Umbilical cord (tissue), 2 donors: ENCODE measurements around the gene RALB. TPM values are rescaled to one million over a fixed set of nuclear protein-coding genes. Genes with fewer than 3 reads are reported as not detected.
"Not testable (repeated sequence)": the region's sequence is repeated elsewhere in the genome, so short reads cannot be mapped to it uniquely, and the experiment has no call there.

Source experiments
- DNase-seq: peaks from one replicate; pipeline ENCODE4 v3.0.0-alpha.2; 2015; ENCODE audit warnings: low spot score
- total RNA-seq: library from RNA; depleted of rRNA; stranded (reverse); fragments of >200 nt; gene quantifications from one replicate; pipeline ENCODE4 v1.2.3, GENCODE V29; 2014; ENCODE audit warnings: low replicate concordance; ENCODE audit not compliant: insufficient read depth

RALB gene
- total RNA-seq, 1 donor from 2014 or later, result 44.5 TPM

DNA sequence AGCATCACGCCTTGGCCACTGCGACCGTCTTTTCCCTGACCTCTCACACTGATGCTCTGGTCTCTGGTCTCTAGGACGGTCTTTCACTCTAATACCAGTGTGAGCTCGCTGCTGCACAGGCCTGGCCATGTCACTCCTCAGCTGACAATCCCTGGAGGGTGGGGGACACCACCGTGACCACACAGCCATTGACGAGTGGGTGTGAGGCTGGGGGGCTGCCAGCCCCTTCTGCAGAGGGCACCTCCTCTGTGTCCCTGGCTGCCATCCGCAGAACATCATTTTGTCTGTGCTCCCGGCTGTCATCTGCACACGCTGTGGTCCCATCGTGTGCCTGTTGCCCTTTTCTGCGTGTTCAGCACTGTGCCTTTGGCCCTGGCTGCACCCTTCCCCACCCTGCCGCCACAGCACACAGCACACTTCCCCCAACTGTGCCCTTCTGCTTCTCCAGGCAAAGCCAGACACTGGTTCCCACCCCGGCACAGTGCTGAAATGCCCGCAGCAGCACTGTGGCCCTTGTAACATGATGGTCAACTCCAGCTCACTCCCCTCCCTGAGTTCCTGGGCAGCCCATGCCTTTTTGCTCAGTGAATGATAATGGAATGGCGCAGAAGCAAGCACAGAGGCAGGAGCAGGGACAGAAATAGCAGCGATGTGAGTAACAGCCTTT is 62.8 kb downstream of the RALB start:
- no peak for DNase-seq

DNA sequence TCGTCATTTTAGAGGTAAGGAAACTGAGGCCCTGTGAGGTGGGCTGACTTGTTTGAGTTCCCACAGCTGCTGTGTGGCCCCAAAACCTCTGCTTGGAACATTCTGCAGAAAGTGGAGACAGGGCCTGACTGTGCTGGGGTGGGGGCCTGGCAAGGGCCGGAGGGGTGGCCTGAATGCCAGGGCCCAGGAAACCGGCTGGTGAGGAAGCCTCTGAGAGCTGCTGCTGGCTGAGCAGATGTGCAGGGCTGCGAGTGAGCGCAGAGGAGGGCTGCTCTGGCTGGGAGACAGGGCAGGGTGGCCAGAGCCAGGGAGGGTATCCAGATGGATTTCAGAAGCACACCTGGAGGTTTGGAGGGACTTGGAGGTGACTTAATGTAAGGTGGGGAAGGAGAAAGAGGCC is 63.4 kb downstream of the RALB start:
- DNase-seq, result no peak

DNA sequence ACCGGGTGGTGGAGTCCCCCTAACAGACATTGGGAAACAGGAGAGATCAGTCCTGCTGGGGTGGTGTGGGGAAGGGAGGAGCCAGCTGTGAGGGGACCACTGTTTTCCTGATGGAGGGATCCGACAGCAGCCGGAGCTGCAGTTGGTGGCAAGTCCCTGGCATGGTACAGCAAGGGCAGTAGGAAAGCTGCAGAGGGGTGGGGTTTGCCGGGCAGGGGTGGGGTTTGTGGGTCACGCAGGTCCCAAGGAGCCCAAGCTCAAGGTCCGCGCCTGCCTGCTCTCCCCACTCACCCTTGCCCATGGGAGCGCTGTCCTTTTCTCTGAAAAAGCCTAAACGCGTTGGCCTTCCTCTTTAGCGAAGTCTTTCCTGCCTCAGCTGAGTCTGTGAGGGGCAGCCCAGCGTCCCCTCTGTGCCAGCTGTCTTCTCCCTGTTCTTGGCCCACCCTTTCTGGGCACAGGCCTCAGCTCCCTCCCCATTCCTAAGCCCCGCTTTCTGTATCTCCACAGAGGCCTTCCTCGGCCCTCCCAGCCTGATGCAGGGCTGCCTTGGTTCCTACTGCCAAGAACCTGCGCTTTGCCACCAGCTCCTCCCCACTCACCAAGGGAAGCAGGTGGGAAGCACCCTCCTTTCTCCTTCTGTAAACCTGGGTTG is 64.0 kb downstream of the RALB start:
- no peak for DNase-seq

DNA sequence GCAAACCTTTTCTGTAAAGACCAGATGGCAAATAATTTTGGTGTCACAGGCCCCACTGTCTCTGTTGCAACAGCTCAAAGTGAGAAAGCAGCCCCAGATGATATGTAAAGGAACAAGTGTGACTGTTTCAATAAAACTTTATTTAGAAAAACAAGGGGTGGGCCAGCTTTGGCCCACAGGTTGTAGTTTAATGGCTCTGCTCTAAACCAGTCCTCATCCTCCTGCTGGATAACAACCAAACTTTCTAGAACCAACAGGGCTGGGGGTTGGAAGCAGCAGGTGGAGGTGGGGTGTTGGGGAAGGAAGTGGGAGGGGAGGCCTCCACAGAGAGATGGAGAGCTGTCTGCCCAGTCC is 64.5 kb downstream of the RALB start:
- DNase-seq, result no peak

- DNase-seq, result no peak
These were observed 65.3 kb downstream of the RALB start for GRCh38 chr2:120317916-120318315.

DNA sequence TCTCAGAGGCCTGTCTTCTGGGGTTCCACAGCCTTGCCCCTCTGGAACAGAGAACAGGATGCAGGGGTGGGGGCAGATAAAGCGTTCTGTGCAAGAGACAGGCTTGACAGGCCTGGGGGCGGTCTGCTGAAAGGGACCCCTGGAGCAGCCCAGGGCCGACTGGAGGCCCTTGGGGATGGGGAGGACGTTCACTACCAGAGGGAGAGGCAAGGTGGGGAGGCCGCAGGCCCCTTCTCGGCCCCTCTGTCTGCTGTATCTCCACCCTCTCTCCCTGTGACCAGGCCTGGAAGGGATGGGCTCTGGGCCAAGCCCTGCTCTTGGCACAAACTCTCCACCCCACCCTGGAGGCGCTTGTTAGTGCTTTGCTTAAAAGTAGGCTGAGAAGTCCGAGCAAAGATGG is 66.0 kb downstream of the RALB start:
- peak; percentile 82 for DNase-seq

DNA sequence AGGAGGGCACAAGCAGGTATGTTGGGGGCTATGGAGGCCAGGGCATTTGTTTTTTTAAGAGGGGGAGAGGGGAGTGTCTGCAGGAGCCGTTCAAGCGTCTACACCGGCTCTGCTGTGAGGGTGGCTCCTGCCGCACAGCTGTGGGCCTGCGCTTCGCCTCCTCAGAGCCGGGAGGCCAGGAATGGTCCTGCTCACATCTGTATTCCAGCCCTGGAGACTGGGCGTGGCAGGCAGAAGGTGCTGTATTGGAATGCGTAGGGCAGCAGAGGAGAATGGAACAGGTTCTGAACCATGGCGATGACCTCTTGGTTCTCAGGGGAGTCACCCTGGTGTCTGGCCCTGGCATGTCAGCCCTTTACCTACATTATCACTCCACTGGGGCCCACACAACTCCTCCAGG is 66.5 kb downstream of the RALB start:
- DNase-seq, result no peak

- DNase-seq, result no peak
These were observed 67.2 kb downstream of the RALB start for GRCh38 chr2:120319686-120320317.

GRCh38 chr2:120320318-120320851 is 67.7 kb downstream of the RALB start:
- peak; percentile 38 for DNase-seq

DNA sequence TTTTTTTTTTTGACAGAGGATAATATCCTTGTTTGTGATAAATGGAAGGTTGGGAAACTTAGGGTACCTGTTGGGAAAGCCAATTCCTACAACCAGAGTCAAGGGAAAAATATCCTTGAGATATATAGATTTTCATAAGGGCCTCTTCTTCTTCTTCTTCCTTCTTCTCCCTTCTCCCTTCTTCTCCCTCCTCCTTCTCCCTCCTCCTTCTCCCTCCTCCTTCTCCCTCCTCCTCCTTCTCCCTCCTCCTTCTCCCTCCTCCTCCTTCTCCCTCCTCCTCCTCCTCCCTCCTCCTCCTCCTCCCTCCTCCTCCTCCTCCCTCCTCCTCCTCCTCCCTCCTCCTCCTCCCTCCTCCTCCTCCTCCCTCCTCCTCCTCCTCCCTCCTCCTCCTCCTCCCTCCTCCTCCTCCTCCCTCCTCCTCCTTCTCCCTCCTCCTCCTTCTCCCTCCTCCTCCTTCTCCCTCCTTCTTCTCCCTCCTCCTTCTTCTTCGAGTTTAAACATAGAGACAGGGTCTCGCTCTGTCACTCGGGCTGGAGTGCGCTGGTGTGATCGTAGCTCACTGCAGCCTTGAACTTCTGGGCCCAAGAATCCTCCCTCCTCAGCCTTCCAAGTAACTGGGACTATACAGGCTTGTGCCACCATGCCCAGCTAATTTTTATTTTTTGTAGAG is 68.4 kb downstream of the RALB start:
- DNase-seq, result not testable (repeated sequence)

DNA sequence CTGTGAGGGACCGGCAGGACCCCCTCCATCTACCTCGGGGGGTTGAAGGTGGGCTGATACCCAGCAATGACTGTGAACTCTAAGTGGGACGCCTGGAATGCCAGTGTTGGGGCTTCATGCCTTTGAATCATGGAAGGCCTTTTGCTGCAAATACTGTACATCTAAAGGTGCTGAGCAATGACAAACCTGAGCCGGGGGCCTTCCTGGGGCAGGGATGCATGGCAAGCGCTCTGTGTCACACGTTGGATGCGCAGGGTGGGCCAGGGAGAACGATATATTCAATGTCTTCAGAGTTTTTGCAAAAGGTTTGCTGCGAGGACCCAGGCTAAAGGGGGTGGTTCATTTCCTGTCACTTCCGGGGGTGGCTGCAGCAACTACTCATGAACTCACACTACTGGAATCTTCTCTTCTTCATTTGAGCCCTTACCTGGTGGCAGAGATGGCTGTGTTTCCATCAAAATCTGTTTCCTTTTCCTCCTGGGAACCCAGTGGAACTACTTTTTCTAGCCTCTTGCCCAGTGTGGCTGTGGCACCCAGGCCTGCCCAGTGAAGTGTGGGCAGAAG is 69.2 kb downstream of the RALB start:
- DNase-seq, result no peak

- no peak for DNase-seq
These were observed 69.7 kb downstream of the RALB start for GRCh38 chr2:120322329-120322728.

DNA sequence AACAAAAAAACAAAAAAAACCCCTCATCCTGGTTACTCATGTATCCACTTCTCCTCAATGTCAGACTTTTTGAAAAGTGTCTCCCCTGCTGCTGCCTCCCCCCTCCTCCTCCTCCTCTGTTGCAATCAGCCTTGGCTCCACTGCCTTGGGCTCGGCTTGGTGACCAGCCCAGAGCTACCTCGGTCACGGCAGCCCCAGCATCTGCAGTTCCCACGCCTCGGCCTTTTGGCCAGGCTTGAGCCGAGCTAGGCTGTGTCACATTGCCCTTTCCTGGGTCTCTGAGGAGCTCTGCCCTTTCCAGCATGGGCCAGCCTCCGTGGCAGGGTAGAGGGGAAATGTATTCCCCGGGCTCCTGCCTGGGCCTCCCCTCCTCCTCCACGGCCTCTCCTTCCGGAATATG is 70.6 kb downstream of the RALB start:
- no peak for DNase-seq

DNA sequence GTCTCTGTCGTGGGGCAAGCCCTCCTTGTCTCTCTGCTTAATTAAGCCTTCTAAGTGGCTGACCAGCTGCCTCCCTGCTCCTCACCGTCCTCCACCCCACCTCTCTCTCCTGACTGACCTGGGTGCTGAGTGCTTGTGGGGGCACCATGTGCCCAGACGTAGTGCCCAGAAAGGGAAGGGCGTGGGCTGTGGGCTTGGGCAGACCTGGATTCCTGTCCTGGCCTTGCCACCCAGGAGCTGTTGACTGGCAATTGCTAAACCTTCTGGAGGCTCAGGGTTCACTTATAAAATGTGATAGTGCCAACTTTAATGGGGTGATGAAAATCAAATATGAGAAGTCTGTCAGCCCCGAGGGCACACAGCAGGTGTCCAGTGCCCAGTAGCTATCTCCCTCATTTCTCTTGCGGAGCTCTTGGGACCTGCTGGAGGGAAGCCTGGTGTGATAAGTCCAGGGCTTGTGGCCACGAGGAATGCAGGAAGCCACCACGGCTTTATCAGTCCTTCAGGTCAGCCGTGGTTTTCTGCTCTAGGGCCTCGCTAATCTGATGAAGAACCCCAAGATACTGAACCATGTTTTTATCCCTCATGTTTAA is 71.3 kb downstream of the RALB start:
- no peak for DNase-seq

- DNase-seq, result no peak
These were observed 72.3 kb downstream of the RALB start for GRCh38 chr2:120324933-120325332.

DNA sequence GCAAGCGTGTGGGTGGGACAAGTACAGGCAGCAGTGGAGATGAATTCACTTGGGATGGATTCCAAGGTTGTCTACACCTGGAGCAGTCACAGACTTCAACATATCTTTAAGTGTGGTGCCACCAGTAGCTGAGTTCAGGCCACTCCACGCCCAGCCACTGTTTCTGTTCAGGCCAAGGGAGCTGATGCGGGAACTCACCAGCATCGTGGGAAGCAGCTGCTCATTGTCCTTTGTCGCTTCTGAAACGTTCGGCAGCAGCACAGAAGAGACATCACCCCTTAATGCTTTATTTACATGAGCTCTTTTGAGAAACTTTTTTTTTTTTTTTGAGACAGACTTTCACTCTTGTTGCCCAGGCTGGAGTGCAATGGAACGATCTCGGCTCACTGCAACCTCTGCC is 73.4 kb downstream of the RALB start:
- no peak for DNase-seq

GRCh38 chr2:120330946-120331822 is 78.5 kb downstream of the RALB start:
- no peak for DNase-seq

DNA sequence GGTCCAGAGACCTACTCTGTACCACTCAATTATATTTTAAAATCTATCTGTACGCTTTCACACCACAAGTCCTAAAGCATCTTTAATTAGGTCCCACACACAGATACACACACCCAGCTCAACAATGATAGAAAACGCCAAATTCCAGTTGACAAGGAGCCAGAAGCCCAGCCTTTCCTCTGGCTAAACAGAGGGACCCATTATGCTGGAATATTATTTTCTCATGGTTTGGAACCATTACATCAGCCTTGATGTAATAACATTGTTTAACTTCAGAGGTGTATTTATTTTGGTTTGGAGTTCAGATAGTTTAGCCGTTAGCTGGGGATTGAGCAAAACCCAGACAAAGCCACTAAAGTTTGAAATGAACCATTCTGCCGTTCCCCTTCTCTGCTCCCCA is 79.3 kb downstream of the RALB start:
- DNase-seq, result no peak

GRCh38 chr2:120332384-120332783 is 79.7 kb downstream of the RALB start:
- no peak for DNase-seq

GRCh38 chr2:120334068-120334467 is 81.4 kb downstream of the RALB start:
- DNase-seq, result no peak

DNA sequence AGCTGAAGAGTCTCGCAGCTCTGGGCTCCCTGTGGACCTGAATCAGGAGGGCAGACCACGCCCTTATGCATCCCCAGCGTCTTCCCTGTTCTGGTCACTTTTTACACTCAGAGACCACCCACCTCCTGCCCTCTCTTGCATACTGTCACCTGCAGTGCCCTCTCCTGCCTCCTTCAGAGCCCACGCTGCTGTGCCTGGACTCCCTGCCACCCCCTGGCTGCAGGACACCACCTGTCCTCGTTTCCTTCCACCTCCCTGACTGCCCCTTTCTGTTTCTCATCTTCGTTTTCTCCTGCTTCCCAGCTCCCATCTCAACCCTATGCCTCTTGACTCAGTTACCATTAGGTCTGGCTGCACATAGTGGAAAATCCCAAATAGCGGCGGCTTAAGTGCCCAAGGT is 84.1 kb downstream of the RALB start:
- no peak for DNase-seq
